GM15510 (cell line): ENCODE measurements around the gene GRIN3A.

ENCODE experiments used
- POLR2A ChIP-seq: IDR thresholded peaks from 3 replicates; pipeline ENCODE4 v1.6.1; 2011; ENCODE audit warnings: borderline replicate concordance; ENCODE audit not compliant: insufficient read length; ENCODE audit errors: extremely low read depth

Gene GRIN3A

GRCh38 chr9:101536938-101537337, 201.5 kb downstream of the GRIN3A start:
- TF ChIP-seq POLR2A = no peak

- no peak for TF ChIP-seq POLR2A
Observed at GRCh38 chr9:101536351-101536750, 202.1 kb downstream of the GRIN3A start.

- TF ChIP-seq POLR2A = peak; percentile 68
Observed at GRCh38 chr9:101533334-101534204, 204.9 kb downstream of the GRIN3A start, which contains the start of gene RNF20. RNF20 (plus strand) TSS chr9:101533853; CDS start chr9:101535424, 1,571 bp downstream.

GRCh38 chr9:101530076-101530711, 208.3 kb downstream of the GRIN3A start:
- TF ChIP-seq POLR2A = no peak

- TF ChIP-seq POLR2A = no peak
Observed at GRCh38 chr9:101528015-101528414, 210.4 kb downstream of the GRIN3A start.

GRCh38 chr9:101527066-101527465, 211.4 kb downstream of the GRIN3A start:
- TF ChIP-seq POLR2A = no peak

GRCh38 chr9:101524371-101524770, 214.1 kb downstream of the GRIN3A start:
- no peak for TF ChIP-seq POLR2A
